NB4 (cell line): ENCODE measurements around the gene PARD6G.

ENCODE experiments used
- DNase-seq: peaks from one replicate; pipeline ENCODE4 v3.0.0; 2010; ENCODE audit warnings: low read depth
- H3K4me3 ChIP-seq: one replicate; pipeline ENCODE4 v1.5.1; 2011; ENCODE audit warnings: mild to moderate bottlenecking, low read depth, low read length, moderate library complexity
- MYC ChIP-seq: IDR thresholded peaks from 2 replicates; pipeline ENCODE4 v1.6.1; 2011; ENCODE audit warnings: low read depth, low read length
- POLR2A ChIP-seq: IDR thresholded peaks from 2 replicates; pipeline ENCODE4 v1.6.1; 2011; ENCODE audit warnings: mild to moderate bottlenecking; ENCODE audit not compliant: insufficient read length; ENCODE audit errors: extremely low read depth
- TF ChIP-seq, protein P1 (sequence below): IDR thresholded peaks from 2 replicates; pipeline ENCODE4 v1.6.1; 2011; ENCODE audit warnings: low read depth, low read length
- TF ChIP-seq, protein P2 (sequence below): IDR thresholded peaks from one replicate; pipeline ENCODE4 v1.5.1; 2012; ENCODE audit warnings: low read depth, low read length

The PARD6G gene

DNA sequence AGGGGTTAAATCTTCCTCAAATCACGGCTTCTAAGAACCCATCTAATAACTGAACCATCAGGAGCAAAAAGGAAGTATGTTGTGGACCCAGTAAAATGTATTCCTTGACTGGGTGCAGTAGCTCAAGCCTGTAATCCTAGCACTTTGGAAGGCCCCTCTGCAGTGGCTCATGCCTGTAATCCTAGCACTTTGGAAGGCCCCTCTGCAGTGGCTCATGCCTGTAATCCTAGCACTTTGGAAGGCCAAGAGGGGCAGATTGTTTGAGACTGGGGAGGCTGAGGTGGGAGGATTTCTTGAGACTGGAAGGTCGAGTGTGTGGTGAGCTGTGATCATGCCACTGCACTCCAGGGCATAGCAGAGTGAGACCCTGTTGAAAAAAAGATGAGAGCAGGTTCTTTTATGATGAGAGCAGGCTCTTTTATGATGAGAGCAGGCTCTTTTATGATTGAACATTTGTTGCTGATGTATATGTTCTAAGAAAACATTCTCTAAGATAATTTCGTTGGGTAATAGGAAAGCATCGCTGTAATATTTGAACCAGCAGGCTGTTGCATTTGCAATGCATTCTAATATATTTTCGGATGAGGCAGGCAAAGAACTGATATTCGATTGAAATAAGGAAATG, 3.5 kb upstream of the PARD6G start:
- no peak overlapping the region for H3K4me3 ChIP-seq
- DNase-seq, result no peak
- TF ChIP-seq, protein P1, sequence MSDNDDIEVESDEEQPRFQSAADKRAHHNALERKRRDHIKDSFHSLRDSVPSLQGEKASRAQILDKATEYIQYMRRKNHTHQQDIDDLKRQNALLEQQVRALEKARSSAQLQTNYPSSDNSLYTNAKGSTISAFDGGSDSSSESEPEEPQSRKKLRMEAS, result no peak
- no peak for TF ChIP-seq MYC
- TF ChIP-seq, protein P2, sequence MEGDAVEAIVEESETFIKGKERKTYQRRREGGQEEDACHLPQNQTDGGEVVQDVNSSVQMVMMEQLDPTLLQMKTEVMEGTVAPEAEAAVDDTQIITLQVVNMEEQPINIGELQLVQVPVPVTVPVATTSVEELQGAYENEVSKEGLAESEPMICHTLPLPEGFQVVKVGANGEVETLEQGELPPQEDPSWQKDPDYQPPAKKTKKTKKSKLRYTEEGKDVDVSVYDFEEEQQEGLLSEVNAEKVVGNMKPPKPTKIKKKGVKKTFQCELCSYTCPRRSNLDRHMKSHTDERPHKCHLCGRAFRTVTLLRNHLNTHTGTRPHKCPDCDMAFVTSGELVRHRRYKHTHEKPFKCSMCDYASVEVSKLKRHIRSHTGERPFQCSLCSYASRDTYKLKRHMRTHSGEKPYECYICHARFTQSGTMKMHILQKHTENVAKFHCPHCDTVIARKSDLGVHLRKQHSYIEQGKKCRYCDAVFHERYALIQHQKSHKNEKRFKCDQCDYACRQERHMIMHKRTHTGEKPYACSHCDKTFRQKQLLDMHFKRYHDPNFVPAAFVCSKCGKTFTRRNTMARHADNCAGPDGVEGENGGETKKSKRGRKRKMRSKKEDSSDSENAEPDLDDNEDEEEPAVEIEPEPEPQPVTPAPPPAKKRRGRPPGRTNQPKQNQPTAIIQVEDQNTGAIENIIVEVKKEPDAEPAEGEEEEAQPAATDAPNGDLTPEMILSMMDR, result no peak

DNA sequence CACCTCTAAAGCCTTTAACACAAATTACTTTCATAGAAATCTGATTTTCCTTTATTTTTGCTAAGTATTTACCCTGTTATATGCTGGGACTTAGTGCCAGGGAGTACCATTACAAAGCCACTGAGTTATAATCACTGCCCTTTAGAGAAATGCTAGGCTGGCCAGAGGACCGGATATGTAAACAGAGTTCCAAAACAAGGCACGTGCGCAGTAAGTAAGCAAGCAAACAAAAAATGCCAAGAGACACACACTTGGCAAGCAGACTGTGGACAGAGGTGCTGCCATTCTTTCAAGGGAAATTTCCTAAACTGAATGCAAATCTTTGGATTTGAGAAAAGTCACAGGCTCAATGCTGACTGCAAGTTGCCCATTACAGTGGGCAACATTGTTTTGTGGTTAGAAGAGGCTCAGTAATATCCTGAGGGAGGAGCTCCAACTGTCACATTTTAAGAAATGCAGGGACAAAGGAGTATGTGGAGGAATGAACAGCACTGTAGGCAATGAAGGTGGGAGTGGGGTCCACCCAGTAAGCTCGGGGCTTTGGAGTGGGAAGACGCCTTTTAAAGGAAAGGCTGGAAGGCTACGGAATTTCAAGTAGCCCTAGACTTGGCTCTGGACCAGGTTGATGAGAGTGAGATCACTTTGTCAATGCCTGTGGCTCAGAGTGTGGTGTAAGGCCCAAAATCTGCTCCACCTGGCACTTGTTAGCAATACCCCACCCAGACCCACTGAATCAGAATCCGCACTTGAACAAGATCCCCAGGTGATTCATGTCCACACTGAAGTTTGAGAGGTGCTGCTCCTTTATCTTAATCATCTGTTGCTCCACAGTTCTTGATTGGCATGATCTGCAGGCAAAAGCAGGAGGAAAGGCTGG, 2.1 kb upstream of the PARD6G start:
- H3K4me3 ChIP-seq, result no peak overlapping the region
- no peak for TF ChIP-seq MYC
- TF ChIP-seq, protein P2, result no peak
- TF ChIP-seq, protein P1, result no peak
- no peak for TF ChIP-seq POLR2A
- DNase-seq, result peak; percentile 45

DNA sequence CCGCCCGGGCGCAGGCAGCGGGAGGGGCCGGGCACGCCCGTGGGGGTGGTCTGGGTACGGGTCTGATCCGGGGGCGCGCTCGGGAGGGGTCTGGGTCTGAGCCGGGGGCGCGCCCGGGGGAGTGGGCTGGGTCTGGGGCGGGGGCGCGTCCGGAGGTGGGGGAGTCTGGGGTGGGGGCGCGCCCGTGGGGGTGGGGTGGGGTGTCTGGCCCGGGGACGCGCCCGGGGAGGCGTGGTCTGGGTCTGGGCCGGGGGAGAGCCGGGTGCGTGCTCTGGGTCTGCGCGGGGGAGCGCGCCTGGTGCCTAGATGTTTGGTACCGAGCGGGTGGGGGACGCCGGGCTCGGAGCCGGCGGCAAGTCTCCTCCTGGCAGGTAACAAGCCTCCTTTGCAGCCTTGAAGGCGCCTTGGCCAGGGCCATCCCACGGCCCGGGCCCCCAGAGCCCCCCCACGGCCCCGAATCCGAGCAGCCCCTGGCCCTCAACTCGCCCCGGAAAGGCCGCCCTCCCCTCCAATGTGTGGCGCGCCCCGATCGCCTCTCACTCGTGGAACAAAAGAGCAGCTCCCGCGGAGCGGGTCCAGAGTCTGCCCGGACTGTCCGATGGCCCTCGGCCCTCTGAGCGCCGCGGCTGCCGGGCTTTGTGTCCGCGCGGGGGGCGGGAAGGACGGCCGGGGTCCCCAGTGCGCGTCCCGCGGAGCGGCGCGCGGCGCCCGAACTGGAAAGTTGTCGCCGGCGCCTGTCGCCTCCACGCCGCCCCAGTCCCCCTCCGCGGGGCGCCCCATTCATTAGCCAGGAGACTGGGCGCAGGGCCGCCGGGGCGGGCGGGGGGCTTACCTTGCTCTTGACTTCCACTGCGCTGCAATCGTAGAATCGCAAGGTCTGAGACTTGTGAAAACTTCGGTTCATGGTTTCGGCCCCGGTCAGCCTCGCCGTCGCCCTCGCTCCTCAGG, 595 bp downstream of the PARD6G start:
- TF ChIP-seq, protein P2, result no peak
- H3K4me3 ChIP-seq, result peak overlapping the region; percentile 32
- DNase-seq, result peak; percentile 31

DNA sequence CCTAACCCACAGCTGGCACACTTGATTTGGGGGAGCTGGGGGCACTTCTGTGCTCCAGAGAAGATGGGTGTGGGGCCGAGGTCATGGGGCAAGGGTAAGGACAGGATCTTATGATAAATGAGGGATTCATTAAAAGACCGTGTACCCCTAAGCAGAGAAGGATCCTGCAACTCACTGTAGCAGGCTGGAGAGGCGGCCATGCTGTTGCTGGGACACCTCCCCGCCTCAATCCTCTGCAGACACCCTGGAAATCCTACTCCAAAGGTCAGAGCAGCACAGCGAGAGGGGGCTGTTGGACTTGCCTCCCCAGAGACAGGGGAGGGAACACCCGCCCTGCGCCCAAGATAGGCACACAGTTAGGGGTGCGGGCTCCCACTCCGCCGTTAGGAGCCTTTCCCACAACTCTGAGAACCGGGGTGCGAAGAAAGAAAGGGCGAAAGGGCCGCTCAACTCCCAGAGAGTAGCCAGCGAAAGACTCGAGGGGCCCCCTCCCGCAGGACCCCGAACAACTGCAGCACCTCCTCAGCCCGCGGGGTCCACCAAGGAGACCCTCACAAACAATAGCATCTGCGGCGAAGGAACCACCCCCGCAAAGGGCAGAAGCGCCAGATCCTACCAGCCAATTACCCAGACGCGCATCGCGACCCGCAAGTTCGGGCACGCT, 1.4 kb downstream of the PARD6G start:
- TF ChIP-seq, protein P2, result no peak
- TF ChIP-seq POLR2A (no peak), MYC (no peak)
- TF ChIP-seq, protein P1, result no peak
- no peak for DNase-seq
- no peak overlapping the region for H3K4me3 ChIP-seq

DNA sequence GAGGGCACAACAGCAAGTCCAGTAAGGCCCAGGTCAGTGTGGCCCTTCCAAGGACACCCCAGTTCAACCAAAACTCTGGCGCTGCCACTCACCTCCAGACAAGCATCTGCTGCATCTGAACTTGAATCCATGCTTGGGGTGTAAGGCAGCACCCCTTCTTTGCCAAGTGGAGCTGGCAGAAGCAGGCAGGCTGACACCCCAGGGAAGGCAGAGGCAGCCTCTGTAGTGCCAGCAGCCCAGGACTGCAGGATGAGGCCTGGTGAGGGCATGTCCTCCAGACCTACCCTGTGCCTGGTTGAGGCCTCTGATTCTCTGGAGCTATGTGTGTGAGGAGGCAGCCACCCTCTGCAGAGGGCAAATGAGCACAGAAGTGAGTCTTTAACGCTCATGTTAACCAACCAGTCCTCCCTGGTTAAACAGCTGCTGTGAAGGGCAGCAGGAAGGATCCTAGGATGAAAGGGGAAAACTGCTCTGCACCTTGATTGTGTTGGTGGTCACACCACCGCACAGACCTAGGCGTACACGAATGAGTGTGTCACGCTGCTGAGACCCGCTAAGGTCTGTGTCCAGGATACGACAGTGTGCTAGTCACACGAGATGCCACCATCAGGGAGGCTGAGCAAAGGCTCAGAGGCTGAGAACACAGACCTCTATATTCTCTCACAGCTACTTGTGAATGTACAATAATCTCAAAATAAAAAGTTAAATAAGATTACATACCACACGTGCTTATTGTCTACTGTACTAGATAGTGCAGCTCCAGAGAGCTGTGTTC, 2.2 kb downstream of the PARD6G start:
- no peak overlapping the region for H3K4me3 ChIP-seq
- DNase-seq, result no peak
- TF ChIP-seq, protein P1, result no peak
- TF ChIP-seq, protein P2, result no peak
- TF ChIP-seq POLR2A, result no peak
- TF ChIP-seq MYC, result no peak
